Vagina (tissue), 2 donors: ENCODE results near the gene VAV3.

ENCODE experiments used
- POLR2AphosphoS5 ChIP-seq, 2 donors: sonication (generic); formaldehyde crosslinking; IDR thresholded peaks; one replicate each; pipeline ENCODE4 v1.9.0; 2017; ENCODE audit warnings: antibody characterized with exemption in 2 of 2, mild to moderate bottlenecking in 2 of 2, low read depth in 1 of 2; ENCODE audit not compliant: insufficient read depth in 1 of 2
- TF ChIP-seq, protein P1 (sequence below), 3 experiments: fragments of 450-650 bp in 2 of 3; fragments of 200-600 bp in 1 of 3; sonication (generic) in 1 of 3; IDR thresholded peaks; one replicate each; pipeline ENCODE4 v1.5.1; 2017 to 2019; ENCODE audit warnings: antibody characterized with exemption in 3 of 3, mild to moderate bottlenecking in 2 of 3, moderate library complexity in 2 of 3

DNA sequence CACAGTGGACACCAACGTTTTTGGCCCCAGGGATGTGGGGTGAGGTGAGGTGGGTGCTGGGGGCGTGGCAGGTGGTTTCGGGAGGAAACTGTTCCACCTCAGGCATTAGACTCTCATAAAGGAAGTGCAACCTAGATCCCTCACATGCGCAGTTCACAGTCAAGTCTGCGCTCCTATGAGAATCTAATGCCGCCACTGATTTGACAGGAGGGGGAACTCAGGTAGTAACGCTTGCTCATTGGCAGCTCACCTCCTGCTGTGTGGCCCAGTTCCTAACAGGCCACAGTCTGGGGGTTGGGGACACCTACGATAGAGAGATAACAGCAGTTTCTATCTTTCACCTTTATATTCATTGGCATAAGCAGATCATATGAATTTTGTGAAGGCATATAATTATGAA is 347.1 kb downstream of the VAV3 start:
- TF ChIP-seq, protein P1, sequence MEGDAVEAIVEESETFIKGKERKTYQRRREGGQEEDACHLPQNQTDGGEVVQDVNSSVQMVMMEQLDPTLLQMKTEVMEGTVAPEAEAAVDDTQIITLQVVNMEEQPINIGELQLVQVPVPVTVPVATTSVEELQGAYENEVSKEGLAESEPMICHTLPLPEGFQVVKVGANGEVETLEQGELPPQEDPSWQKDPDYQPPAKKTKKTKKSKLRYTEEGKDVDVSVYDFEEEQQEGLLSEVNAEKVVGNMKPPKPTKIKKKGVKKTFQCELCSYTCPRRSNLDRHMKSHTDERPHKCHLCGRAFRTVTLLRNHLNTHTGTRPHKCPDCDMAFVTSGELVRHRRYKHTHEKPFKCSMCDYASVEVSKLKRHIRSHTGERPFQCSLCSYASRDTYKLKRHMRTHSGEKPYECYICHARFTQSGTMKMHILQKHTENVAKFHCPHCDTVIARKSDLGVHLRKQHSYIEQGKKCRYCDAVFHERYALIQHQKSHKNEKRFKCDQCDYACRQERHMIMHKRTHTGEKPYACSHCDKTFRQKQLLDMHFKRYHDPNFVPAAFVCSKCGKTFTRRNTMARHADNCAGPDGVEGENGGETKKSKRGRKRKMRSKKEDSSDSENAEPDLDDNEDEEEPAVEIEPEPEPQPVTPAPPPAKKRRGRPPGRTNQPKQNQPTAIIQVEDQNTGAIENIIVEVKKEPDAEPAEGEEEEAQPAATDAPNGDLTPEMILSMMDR (IDR thresholded peaks at IDR 0.05) = no peak
- TF ChIP-seq POLR2AphosphoS5 (IDR thresholded peaks at IDR 0.05; ENCODE audit: insufficient read depth in 1 of 2, low read depth in 1 of 2) = no peak
